IMR-90 (cell line): ENCODE data around the gene RBFOX1. TPM values are rescaled to one million over a fixed set of nuclear protein-coding genes. Genes with fewer than 3 reads are reported as not detected.

Source experiments
- ATAC-seq: fragments of 200-7000 bp; cut with Tn5 transposase; 2 replicates; pipeline ENCODE4 v1.9.1; 2020; ENCODE audit warnings: low read depth, mild to moderate bottlenecking, moderate library complexity
- BruUV-seq: library from RNA; stranded (reverse); fragments of 400-500 nt; replicated peaks from 2 replicates; lab custom pipeline; 2021; lab: Mats Ljungman, UMichigan
- CTCF ChIA-PET: fragments of 300-600 bp; formaldehyde crosslinking; extraction: SDS; loops from one replicate; lab custom pipeline; 2021; ENCODE audit warnings: antibody characterized with exemption; lab: Yijun Ruan, JAX
- POLR2A ChIA-PET: fragments of 300-600 bp; sonication (Branson Sonifier 250); formaldehyde crosslinking; loops from one replicate; lab custom pipeline; 2022; ENCODE audit warnings: antibody characterized with exemption; ENCODE audit not compliant: unreplicated experiment; lab: Charles Lee
- DNase-seq: peaks from one replicate; pipeline ENCODE4 v3.0.0; 2013
- H2AFZ ChIP-seq: replicated peaks from 2 replicates; pipeline ENCODE3; 2013; ENCODE audit warnings: low read length, mild to moderate bottlenecking; ENCODE audit not compliant: poor library complexity
- H2AK5ac ChIP-seq: 2 replicates; pipeline ENCODE4 v1.6.1; 2013; ENCODE audit warnings: low read depth, low read length, inconsistent platforms
- H2AK9ac ChIP-seq: replicated peaks from 2 replicates; pipeline ENCODE3; 2013; ENCODE audit warnings: mild to moderate bottlenecking, low read depth, low read length, moderate library complexity; ENCODE audit not compliant: poor library complexity
- H2BK120ac ChIP-seq: 2 replicates; pipeline ENCODE4 v1.6.1; 2013; ENCODE audit warnings: low read depth, low read length, inconsistent platforms
- H2BK15ac ChIP-seq: 3 replicates; pipeline ENCODE4 v1.6.1; 2013; ENCODE audit warnings: low read depth, low read length, inconsistent platforms
- H2BK20ac ChIP-seq: 2 replicates; pipeline ENCODE4 v1.6.1; 2013; ENCODE audit warnings: low read depth, mild to moderate bottlenecking, inconsistent platforms, low read length, moderate library complexity
- H2BK5ac ChIP-seq: 2 replicates; pipeline ENCODE4 v1.6.1; 2013; ENCODE audit warnings: mild to moderate bottlenecking, low read depth, low read length, inconsistent platforms; ENCODE audit not compliant: poor library complexity, severe bottlenecking
- H3K14ac ChIP-seq: replicated peaks from 2 replicates; pipeline ENCODE4 v1.6.1; 2013; ENCODE audit warnings: low read depth, low read length, inconsistent platforms
- H3K18ac ChIP-seq: 2 replicates; pipeline ENCODE4 v1.6.1; 2013; ENCODE audit warnings: low read depth, low read length, control low read depth
- H3K23ac ChIP-seq: 2 replicates; pipeline ENCODE4 v1.6.1; 2013; ENCODE audit warnings: low read depth, low read length, inconsistent platforms
- H3K27ac ChIP-seq: 2 replicates; pipeline ENCODE4 v1.5.1; 2013; ENCODE audit warnings: mild to moderate bottlenecking, control low read depth, low read length; ENCODE audit not compliant: insufficient read depth
- H3K27me3 ChIP-seq: 2 replicates; pipeline ENCODE4 v1.6.1; 2013; ENCODE audit warnings: low read length; ENCODE audit not compliant: control insufficient read depth, insufficient read depth
- H3K36me3 ChIP-seq: 2 replicates; pipeline ENCODE4 v1.6.1; 2013; ENCODE audit warnings: low read length, mixed read lengths; ENCODE audit not compliant: control insufficient read depth, insufficient read depth
- H3K4ac ChIP-seq: 2 replicates; pipeline ENCODE4 v1.6.1; 2013; ENCODE audit warnings: low read depth, low read length, inconsistent platforms
- H3K4me1 ChIP-seq: 2 replicates; pipeline ENCODE4 v1.6.1; 2013; ENCODE audit warnings: low read length, mixed read lengths; ENCODE audit not compliant: control insufficient read depth, insufficient read depth
- H3K4me2 ChIP-seq: 2 replicates; pipeline ENCODE4 v1.6.1; 2013; ENCODE audit warnings: low read depth, mild to moderate bottlenecking, control low read depth, low read length, moderate library complexity
- H3K4me3 ChIP-seq: 2 replicates; pipeline ENCODE4 v1.5.1; 2013; ENCODE audit warnings: low read depth, mild to moderate bottlenecking, control low read depth, low read length, moderate library complexity; ENCODE audit not compliant: insufficient read depth
- H3K56ac ChIP-seq: 2 replicates; pipeline ENCODE4 v1.6.1; 2013; ENCODE audit warnings: low read length, inconsistent platforms; ENCODE audit not compliant: insufficient read depth; ENCODE audit errors: extremely low read depth
- H3K79me1 ChIP-seq, 2 experiments: 2 replicates each; pipeline ENCODE4 v1.6.1; 2013; ENCODE audit warnings: low read length in 2 of 2, inconsistent platforms in 1 of 2, low read depth in 1 of 2
- H3K9ac ChIP-seq: 2 replicates; pipeline ENCODE4 v1.6.1; 2013; ENCODE audit warnings: low read depth, low read length, control low read depth
- H3K9me1 ChIP-seq: 2 replicates; pipeline ENCODE4 v1.6.1; 2013; ENCODE audit warnings: low read length, inconsistent platforms; ENCODE audit not compliant: insufficient read depth
- H3K9me3 ChIP-seq: 2 replicates; pipeline ENCODE4 v1.6.1; 2013; ENCODE audit warnings: low read length; ENCODE audit not compliant: control insufficient read depth, insufficient read depth
- H4K20me1 ChIP-seq: 2 replicates; pipeline ENCODE4 v1.6.1; 2013; ENCODE audit warnings: low read length, inconsistent platforms; ENCODE audit not compliant: insufficient read depth
- H4K5ac ChIP-seq: 2 replicates; pipeline ENCODE4 v1.6.1; 2013; ENCODE audit warnings: mild to moderate bottlenecking, low read depth, low read length, control low read depth
- H4K8ac ChIP-seq, 2 experiments: 2 replicates each; pipeline ENCODE4 v1.6.1; 2013; ENCODE audit warnings: low read depth in 2 of 2, low read length in 2 of 2, control low read depth in 1 of 2, inconsistent platforms in 1 of 2
- H4K91ac ChIP-seq: 2 replicates; pipeline ENCODE4 v1.6.1; 2013; ENCODE audit warnings: low read depth, low read length, inconsistent platforms; ENCODE audit not compliant: insufficient read depth
- BHLHE40 ChIP-seq: fragments of 150-350 bp; IDR thresholded peaks from 2 replicates; pipeline ENCODE4 v1.6.1; 2016; ENCODE audit warnings: mild to moderate bottlenecking, low read depth, low read length
- CEBPB ChIP-seq: IDR thresholded peaks from 2 replicates; pipeline ENCODE4 v1.6.1; 2012; ENCODE audit warnings: low read depth, low read length, improper control_type of control experiment
- CHD1 ChIP-seq: IDR thresholded peaks from 2 replicates; pipeline ENCODE4 v1.6.1; 2012; ENCODE audit warnings: low read depth, low read length, improper control_type of control experiment
- MAFK ChIP-seq: IDR thresholded peaks from 2 replicates; pipeline ENCODE4 v1.6.1; 2012; ENCODE audit warnings: low read depth, low read length, improper control_type of control experiment
- MAZ ChIP-seq: IDR thresholded peaks from 2 replicates; pipeline ENCODE4 v1.6.1; 2012; ENCODE audit warnings: low read depth, mild to moderate bottlenecking, low read length, improper control_type of control experiment, moderate library complexity, borderline replicate concordance
- POLR2A ChIP-seq: IDR thresholded peaks from 2 replicates; pipeline ENCODE4 v1.6.1; 2012; ENCODE audit warnings: mild to moderate bottlenecking, low read depth, low read length
- RAD21 ChIP-seq: IDR thresholded peaks from 2 replicates; pipeline ENCODE4 v1.6.1; 2012; ENCODE audit warnings: low read length, improper control_type of control experiment
- RFX5 ChIP-seq: IDR thresholded peaks from 2 replicates; pipeline ENCODE4 v1.8.0; 2012; ENCODE audit warnings: low read depth, mild to moderate bottlenecking, low read length, moderate library complexity
- SMC3 ChIP-seq: fragments of 150-350 bp; IDR thresholded peaks from 2 replicates; pipeline ENCODE4 v1.6.1; 2016; ENCODE audit warnings: low read depth, mild to moderate bottlenecking, antibody characterized with exemption, low read length, moderate library complexity
- WGBS, 2 experiments: methylation state at CpG; one replicate each; pipeline versions ENCODE4 v1.1.5 to v1.1.7; 2013; ENCODE audit warnings: missing lambda C conversion rate in 2 of 2; ENCODE audit not compliant: insufficient read length in 1 of 2; ENCODE audit errors: extremely low coverage in 2 of 2; 5-methylcytosine and 5-hydroxymethylcytosine counted together
- dilution Hi-C: fragments of 300-500 bp; cut with HindIII; formaldehyde crosslinking; loops from one replicate; pipeline ENCODE4 v1.14.3; 2018; ENCODE audit warnings: low sequenced_read_pairs; ENCODE audit not compliant: unreplicated experiment
- in situ Hi-C: fragments of 300-500 bp; cut with MboI; formaldehyde crosslinking; loops from 3 replicates; pipeline ENCODE4 v1.14.3; 2019; ENCODE audit warnings: low sequenced_read_pairs, inconsistent platforms, mixed read lengths
- intact Hi-C: fragments of 100-400 bp; cut with micrococcal nuclease; formaldehyde crosslinking; loops from 2 replicates; pipeline ENCODE4 v1.10.0; 2022
- polyA plus RNA-seq, 3 experiments: library from polyadenylated mRNA; depleted of rRNA; stranded (reverse); fragments of >200 nt; gene quantifications; 2 replicates each; pipeline ENCODE4 v1.2.3, GENCODE V29; 2012; ENCODE audit warnings: low replicate concordance in 1 of 3
- total RNA-seq: library from RNA; depleted of rRNA; stranded (reverse); fragments of >200 nt; gene quantifications from 2 replicates; pipeline ENCODE4 v1.2.3, GENCODE V29; 2012

Gene RBFOX1
- total and polyA plus RNA-seq, 2 of the 4 experiments (the other 2 are of a cell fraction): not detected

DNA sequence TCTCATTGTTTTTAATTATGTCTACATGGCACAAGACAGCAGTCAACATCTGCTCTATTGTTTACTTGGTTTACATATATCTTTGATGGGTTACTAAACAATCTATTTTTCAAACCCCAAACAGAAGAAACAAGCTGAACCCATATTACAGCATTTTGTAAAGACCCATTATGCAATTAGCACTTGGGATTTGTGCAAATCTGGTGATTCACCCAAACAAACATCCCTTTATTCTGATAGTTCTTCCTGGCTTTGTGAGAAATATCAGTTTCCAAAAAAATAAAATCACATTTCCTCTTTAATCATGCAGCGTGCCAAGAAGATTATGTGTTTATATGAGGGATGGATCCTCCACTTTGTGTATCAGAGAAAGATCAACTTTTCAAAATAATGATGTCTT lies 16.8 kb upstream of the RBFOX1 start:
- H2AK5ac ChIP-seq: no peak overlapping the region
- H3K36me3 ChIP-seq: no peaks in the 10 kb centered on the region
- H3K4me3 ChIP-seq: no peak overlapping the region
- no peak overlapping the region for H2AFZ ChIP-seq
- in situ Hi-C loops: no loop called here
- peaks cover 18% of the 10 kb centered on the region for H3K9me3 ChIP-seq
- no peak overlapping the region for H3K4me2 ChIP-seq
- no peak overlapping the region for H2BK20ac ChIP-seq
- no peak overlapping the region for H3K56ac ChIP-seq
- H4K8ac ChIP-seq: no peak overlapping the region
- BruUV-seq: no TSS peak
- ChIA-PET CTCF (no interaction called here), POLR2A (no interaction called here)
- no peaks in the 10 kb centered on the region for H3K9me1 ChIP-seq
- no peak overlapping the region for H2BK5ac ChIP-seq
- H2AK9ac ChIP-seq: no peak overlapping the region
- no peaks in the 10 kb centered on the region for H3K27me3 ChIP-seq
- no peak overlapping the region for H3K4ac ChIP-seq
- no peak overlapping the region for H2BK120ac ChIP-seq
- H3K79me1 ChIP-seq: no peaks in the 10 kb centered on the region
- H3K18ac ChIP-seq: no peak overlapping the region
- TF ChIP-seq POLR2A: no peak
- no peak for TF ChIP-seq BHLHE40
- no peak for TF ChIP-seq MAZ
- TF ChIP-seq RFX5: no peak
- TF ChIP-seq SMC3: no peak
- TF ChIP-seq CEBPB: no peak
- TF ChIP-seq RAD21: no peak
- TF ChIP-seq CHD1: no peak
- no peak for TF ChIP-seq MAFK
- no peak overlapping the region for H3K14ac ChIP-seq
- H4K5ac ChIP-seq: no peak overlapping the region
- H3K23ac ChIP-seq: no peak overlapping the region
- no CpG with 5 or more reads among the region's 1 CpG for WGBS, 2 experiments
- no peaks in the 10 kb centered on the region for H4K20me1 ChIP-seq
- H3K4me1 ChIP-seq: no peaks in the 10 kb centered on the region
- no peak for ATAC-seq
- no peak overlapping the region for H2BK15ac ChIP-seq
- no peak for DNase-seq
- H3K27ac ChIP-seq: no peak overlapping the region
- no peak overlapping the region for H4K91ac ChIP-seq
- intact Hi-C loops: no loop called here
- H3K9ac ChIP-seq: no peak overlapping the region
- dilution Hi-C loops: no loop called here
